GM12872 (cell line): Measurements from ENCODE around the gene PLD4.

Experiments used
- TF ChIP-seq, protein P1 (sequence below): IDR thresholded peaks from 3 replicates; pipeline ENCODE4 v1.5.1; 2011; ENCODE audit warnings: low read depth, mild to moderate bottlenecking, low read length, moderate library complexity; ENCODE audit not compliant: insufficient read depth

PLD4 gene

DNA sequence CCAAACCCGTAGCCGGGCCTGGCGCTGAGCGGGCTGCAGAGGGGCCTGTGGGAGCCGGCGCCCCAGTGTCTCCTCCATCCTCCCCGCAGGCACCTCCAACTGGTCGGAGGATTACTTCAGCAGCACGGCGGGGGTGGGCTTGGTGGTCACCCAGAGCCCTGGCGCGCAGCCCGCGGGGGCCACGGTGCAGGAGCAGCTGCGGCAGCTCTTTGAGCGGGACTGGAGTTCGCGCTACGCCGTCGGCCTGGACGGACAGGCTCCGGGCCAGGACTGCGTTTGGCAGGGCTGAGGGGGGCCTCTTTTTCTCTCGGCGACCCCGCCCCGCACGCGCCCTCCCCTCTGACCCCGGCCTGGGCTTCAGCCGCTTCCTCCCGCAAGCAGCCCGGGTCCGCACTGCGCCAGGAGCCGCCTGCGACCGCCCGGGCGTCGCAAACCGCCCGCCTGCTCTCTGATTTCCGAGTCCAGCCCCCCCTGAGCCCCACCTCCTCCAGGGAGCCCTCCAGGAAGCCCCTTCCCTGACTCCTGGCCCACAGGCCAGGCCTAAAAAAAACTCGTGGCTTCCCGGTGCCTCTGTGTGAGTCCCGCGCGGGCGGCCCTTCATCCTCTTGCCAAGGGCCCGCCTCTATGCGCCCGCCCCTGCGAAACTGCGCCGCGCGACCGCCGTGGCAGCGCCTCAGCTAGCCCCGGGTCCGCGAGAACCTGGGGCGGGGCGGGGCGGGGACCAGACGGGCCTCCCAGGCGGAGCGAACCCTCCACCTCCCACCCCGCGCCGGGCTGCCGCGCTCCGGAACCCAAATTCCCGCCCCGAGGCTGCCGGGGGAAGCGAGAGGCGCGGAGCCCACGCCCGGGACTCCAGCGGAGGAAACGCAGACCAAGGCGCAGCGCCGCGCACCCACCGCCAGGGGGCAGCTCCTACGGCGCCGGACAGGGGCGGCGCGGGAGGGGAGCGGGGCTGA, 8.3 kb downstream of the PLD4 start:
- TF ChIP-seq, protein P1, sequence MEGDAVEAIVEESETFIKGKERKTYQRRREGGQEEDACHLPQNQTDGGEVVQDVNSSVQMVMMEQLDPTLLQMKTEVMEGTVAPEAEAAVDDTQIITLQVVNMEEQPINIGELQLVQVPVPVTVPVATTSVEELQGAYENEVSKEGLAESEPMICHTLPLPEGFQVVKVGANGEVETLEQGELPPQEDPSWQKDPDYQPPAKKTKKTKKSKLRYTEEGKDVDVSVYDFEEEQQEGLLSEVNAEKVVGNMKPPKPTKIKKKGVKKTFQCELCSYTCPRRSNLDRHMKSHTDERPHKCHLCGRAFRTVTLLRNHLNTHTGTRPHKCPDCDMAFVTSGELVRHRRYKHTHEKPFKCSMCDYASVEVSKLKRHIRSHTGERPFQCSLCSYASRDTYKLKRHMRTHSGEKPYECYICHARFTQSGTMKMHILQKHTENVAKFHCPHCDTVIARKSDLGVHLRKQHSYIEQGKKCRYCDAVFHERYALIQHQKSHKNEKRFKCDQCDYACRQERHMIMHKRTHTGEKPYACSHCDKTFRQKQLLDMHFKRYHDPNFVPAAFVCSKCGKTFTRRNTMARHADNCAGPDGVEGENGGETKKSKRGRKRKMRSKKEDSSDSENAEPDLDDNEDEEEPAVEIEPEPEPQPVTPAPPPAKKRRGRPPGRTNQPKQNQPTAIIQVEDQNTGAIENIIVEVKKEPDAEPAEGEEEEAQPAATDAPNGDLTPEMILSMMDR: peak; percentile 71

DNA sequence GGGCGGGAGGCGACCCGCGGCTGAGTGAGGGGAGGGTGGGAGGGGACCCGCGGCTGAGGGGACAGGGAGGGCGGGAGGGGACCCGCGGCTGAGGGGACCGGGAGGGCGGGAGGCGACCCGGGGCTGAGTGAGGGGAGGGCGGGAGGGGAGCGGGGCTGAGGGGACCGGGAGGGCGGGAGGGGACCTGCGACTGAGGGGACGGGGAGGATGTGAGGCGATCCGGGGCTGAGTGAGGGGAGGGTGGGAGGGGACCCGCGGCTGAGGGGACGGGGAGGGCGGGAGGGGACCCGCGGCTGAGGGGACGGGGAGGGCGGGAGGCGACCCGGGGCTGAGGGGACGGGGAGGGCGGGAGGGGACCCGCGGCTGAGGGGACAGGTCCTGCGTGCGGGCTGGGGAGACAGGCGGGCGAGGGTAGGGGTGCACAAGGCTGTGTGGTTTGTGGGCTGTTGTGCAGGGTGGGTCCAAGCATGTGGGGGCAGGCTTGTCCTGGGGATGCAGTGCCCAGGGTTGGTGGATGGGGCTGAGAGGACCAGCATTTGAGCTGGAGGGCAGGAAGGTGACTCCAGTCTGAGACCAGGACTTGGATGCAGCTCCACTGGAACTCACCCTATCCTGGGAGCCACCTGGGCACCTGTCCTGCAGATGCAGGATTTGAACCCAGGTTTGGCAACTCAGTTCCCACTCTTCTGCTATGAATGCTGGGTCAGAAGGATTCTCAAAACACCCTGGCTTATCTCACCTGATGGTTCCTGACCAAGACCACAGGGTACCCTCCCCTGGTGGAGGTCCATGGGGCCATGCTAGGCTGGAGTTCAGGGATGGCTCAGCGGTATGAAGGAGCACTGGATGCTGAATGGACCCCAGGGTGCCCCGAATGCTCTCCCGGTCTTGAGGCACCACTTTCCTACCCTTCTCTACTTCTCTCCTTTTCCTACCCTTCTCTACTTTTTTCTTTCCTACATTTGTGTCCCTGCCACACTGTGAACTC, 9.4 kb downstream of the PLD4 start:
- TF ChIP-seq, protein P1: no peak

DNA sequence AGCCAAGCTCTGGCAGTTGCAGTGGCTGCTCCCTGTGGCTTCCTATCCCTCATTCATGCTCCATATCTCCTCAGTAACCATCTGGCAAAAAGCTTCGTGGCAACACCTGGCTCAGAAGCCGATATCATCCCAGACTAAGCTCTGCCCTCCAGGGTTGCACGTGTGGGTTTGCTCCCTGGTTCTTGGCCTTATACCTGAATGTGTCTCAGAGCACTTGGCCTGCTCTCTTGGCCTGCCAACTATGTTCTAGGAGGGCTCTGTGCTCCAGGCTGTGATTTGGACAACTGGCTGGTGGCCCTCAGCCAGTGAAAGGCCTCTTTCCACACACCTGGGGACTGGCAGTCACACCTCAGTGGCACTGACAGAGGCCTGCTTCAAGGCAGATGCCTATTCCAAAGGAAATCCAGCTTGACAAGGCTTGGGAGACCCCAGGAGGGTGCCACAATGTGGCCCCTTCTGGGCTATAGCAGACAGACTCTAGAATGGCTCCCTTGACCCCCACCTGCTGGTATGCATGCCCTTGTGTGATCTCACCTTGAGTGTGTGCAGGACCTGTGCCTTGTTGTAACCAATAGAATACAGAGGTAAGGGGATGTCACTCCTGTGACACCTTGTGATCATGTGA, 10.5 kb downstream of the PLD4 start:
- TF ChIP-seq, protein P1: no peak

DNA sequence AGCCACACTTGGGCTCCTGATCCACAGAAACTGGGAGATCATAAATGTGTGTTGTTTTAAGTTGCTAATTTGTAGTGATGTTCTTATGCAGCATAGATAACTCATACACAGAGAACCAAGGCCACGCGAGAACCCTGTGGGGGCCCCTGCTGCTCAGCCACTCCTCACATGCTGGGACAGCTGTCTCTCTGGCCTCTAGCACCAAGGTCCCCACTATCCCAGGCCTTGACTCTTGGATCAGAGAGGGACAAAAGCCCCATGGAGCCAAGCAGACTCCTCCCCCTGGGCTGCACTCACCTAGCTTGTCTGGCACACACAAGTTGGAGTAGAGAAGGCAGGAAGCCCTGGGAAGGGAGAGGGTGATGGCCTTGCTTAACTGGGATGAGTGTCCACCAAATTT, 11.3 kb downstream of the PLD4 start:
- TF ChIP-seq, protein P1: no peak

DNA sequence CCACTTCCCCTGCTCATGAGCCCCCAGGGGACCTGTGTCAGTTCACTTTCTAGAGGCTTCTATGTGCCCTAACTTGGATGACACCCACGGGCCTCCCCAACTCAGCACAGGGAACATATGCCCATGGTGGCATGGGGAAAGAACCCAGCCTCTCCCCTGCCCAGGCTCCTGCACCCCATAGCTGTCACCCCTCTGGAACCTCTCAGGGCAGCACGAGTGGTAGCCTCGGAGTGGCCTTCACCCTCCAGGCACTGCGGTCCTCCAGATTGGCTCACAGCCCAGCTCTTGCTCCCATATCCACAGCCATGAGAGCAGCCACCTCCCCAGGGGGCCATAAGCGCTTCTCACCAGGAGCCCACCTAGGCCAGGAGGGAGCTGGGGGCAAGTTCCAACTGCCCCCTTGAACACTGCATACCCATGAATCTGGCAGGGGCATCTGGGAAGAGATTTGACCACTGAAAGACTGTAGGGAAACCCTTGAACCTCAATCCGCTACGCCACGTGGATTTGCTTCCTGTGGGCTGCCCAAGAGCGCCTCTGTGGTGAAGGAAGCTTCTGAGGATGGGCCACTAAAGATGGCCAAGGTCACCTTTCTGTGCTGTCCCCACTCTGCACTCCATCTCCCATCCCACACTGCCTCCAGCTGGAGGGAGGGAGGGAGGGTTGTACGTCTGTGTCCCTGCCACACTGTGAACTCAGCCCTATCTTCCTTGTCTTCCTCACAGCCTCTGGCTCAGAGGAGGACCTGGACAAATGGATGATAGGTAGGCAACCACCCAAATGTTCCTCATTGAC, 11.9 kb downstream of the PLD4 start:
- TF ChIP-seq, protein P1: no peak

DNA sequence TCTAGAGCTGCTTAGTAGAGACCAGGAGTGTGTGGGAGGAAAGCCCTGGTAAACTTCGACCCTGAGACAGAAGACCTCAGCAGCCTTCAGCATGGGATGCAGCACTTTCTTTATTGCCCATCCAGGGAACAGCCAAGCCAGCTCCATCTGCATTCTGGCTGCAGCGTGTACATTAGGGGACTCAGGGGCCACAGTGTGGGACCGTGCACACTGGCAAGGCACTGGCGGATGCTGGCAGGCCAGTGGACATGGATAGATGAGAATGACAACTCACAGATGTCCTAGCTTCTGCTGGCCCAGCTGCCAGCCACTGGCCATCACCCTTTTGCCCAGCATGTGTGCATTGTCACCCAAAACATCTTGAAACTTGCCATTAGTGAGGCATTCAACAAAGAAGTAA, 12.5 kb downstream of the PLD4 start:
- TF ChIP-seq, protein P1: no peak
